Measurements from ENCODE around the gene BTC. TPM values are rescaled to one million over a fixed set of nuclear protein-coding genes. Genes with fewer than 3 reads are reported as not detected.

BTC gene
- total and polyA plus RNA-seq, 8 donors = 1.2 to 3.7 (median 1.6) TPM

DNA sequence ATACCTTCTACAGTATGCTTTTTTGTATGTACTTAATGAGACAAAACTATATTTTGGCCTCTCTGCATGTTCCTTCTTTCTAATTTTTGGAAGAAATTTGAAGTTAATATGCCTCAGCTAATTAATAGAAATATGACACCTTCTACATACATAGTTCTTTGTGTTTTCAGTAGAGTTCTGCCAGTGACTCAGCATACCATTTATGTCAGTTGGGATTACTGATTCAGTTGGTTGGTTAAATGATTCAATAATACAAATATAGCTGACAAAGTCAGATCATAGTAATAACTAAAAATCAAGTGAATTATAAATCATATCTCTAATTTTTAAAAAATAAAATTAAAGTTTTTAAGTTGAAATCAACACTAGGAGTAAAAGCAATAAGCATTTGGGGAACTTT lies 16.8 kb downstream of the BTC start:
- ATAC-seq (no peak), DNase-seq (no peak), FAIRE-seq (no peak)
- Histone ChIP-seq H3K27ac (no peak overlapping the region), H3K9me3 (no peaks in the 10 kb centered on the region), H3K4me1 (no peaks in the 10 kb centered on the region), H3K36me3 (no peaks in the 10 kb centered on the region), H3K4me3 (no peak overlapping the region), H3K27me3 (no peaks in the 10 kb centered on the region)
- TF ChIP-seq, protein P1, sequence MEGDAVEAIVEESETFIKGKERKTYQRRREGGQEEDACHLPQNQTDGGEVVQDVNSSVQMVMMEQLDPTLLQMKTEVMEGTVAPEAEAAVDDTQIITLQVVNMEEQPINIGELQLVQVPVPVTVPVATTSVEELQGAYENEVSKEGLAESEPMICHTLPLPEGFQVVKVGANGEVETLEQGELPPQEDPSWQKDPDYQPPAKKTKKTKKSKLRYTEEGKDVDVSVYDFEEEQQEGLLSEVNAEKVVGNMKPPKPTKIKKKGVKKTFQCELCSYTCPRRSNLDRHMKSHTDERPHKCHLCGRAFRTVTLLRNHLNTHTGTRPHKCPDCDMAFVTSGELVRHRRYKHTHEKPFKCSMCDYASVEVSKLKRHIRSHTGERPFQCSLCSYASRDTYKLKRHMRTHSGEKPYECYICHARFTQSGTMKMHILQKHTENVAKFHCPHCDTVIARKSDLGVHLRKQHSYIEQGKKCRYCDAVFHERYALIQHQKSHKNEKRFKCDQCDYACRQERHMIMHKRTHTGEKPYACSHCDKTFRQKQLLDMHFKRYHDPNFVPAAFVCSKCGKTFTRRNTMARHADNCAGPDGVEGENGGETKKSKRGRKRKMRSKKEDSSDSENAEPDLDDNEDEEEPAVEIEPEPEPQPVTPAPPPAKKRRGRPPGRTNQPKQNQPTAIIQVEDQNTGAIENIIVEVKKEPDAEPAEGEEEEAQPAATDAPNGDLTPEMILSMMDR (IDR thresholded peaks at IDR 0.05) = no peak
- intact Hi-C loops (cut with DNase I) = no loop called here

DNA sequence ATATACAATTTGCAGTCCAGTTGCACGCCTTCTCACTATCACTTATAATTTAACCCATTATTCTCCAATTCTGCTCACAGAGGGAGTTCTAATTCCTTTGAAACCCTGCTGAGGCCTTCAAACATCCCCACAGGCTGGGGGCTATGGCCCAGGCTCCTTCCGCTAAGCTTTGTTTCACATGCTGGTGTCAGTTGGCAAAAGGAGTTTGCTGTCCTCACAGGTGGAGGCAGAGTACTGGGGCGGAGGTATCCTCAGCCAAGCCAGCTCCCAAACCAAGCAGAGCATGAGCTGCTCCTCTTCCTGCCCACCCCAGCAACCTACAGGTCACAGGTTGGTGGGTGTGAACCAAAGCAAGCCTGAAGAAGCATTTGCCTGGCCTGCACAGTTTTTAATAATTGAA lies 21.5 kb downstream of the BTC start:
- Histone ChIP-seq H3K36me3 (no peaks in the 10 kb centered on the region), H3K27ac (no peak overlapping the region), H3K27me3 (no peaks in the 10 kb centered on the region), H3K4me1 (peaks cover 0 to 8% (median 0%) of the 10 kb centered on the region in 3 donors), H3K9me3 (no peaks in the 10 kb centered on the region), H3K4me3 (no peak overlapping the region)
- no peak for FAIRE-seq
- no peak for ATAC-seq
- TF ChIP-seq, protein P1 (IDR thresholded peaks at IDR 0.05) = no peak
- WGBS, 2 donors = 85 to 88% methylated on average over 3 of the region's 3 CpGs
- intact Hi-C loops (cut with DNase I) = no loop called here
- DNase-seq = no peak

DNA sequence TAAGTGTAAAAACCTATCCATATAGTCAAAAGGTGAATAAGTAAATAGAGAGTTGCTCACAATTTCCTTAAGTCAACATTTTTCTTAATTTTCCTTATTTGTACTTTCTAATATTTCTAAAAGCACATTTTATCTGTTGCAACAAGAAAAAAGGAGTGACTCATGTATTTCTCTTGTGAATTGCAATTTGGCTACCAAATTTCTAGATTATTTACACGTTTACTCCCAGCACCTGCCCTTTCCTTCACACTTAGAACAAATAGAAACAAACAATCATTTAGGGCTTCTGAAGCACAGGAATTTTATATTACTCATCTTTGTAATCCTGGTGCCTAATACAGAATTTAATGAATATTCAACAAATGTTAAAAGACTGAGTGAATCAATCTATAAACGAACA lies 22.2 kb downstream of the BTC start:
- H3K27me3 ChIP-seq = no peaks in the 10 kb centered on the region
- no peak overlapping the region for H3K4me3 ChIP-seq
- peaks cover 0 to 8% (median 0%) of the 10 kb centered on the region in 3 donors for H3K4me1 ChIP-seq
- FAIRE-seq = peak; percentile 34
- ATAC-seq = no peak
- H3K36me3 ChIP-seq = no peaks in the 10 kb centered on the region
- intact Hi-C loops (cut with DNase I) = no loop called here
- 79 to 92% methylated on average over 2 of the region's 2 CpGs for WGBS, 2 donors
- TF ChIP-seq, protein P1 (IDR thresholded peaks at IDR 0.05) = no peak
- no peaks in the 10 kb centered on the region for H3K9me3 ChIP-seq
- H3K27ac ChIP-seq = no peak overlapping the region
- DNase-seq = no peak

DNA sequence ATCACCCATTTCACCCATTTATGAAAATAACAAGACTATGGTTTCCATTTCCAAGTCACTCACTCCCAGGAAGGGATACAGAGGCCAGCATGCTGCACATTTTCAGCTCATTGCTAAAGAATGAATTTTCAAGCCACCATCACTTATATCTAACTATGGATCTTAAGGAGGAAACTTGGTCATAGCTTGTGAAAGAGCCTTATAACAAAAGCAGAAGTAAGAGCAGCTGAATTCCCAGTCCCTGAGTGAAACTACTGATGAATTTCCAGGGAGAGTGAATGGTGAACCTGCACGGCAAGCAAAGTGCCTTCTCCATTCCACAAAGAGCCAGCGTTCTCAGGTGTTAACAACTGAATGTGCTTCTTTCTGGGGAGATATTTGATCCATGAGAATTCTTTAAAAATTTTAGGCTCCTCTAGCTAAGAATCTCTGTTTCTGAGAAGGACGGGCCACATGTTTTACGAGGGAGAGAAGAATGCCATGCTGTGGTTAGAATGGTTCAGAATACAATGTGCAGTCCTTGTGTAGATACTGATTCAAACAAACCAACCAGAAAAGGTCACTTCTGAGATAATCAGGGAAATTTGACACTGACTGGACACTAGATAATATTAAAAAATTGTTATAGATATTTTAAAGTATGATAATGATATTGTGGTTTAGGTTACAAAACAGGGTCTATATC lies 24.0 kb downstream of the BTC start:
- no peaks in the 10 kb centered on the region for H3K9me3 ChIP-seq
- TF ChIP-seq, protein P1 (IDR thresholded peaks at IDR 0.05) = no peak
- no peak for ATAC-seq
- DNase-seq = no peak
- no peak overlapping the region for H3K27ac ChIP-seq
- no peaks in the 10 kb centered on the region for H3K36me3 ChIP-seq
- no peak overlapping the region for H3K4me3 ChIP-seq
- intact Hi-C loops (cut with DNase I) = no loop called here
- H3K27me3 ChIP-seq = no peaks in the 10 kb centered on the region
- H3K4me1 ChIP-seq = peaks cover 0 to 8% (median 0%) of the 10 kb centered on the region in 3 donors
- FAIRE-seq = no peak
- WGBS, 2 donors = 95% methylated on average over 4 of the region's 4 CpGs

DNA sequence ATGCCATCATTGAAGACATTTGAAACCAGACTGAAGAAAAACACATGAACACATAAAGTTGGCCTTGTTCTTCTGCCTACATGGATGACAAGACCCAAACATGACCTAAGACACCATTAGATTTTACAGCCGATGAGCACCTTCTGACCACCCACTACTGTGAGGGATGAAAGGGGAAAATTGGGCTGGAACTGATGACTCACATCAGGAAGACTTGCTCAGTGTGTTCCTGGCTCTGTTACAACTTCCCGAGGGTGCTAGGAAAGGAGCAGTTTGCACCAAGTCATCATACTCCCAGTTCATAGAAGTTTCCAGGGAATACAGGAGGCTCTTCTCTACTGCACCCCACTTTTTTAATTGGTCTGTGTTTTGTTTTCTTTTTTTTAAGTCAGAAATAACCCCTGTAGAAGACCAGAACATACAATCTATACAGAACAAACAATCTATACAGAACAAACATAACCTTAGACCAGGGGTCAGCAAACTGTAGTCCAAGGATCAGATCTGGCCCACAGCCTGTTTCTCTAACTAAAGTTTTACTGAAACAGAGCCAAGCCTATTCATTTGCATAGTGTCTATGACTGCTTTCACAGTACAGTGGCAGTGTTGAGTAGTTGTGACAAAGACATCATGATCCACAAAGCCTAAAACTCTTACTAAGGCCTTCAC lies 25.3 kb downstream of the BTC start:
- no peaks in the 10 kb centered on the region for H3K36me3 ChIP-seq
- WGBS, 2 donors = 44 to 53% methylated on average over 2 of the region's 2 CpGs
- H3K27me3 ChIP-seq = no peaks in the 10 kb centered on the region
- no peak overlapping the region for H3K4me3 ChIP-seq
- no peaks in the 10 kb centered on the region for H3K9me3 ChIP-seq
- FAIRE-seq (no peak), DNase-seq (no peak), ATAC-seq (peak; percentile 56 to 80 (median 70))
- H3K4me1 ChIP-seq = peaks cover 0 to 8% (median 0%) of the 10 kb centered on the region in 3 donors
- TF ChIP-seq, protein P1 (IDR thresholded peaks at IDR 0.05) = no peak
- intact Hi-C loops (cut with DNase I) = no loop called here
- no peak overlapping the region for H3K27ac ChIP-seq
